Trophoblast cell (in vitro differentiated cells and primary cell): ENCODE data around the gene PER1.
A peak's percentile ranks its signal among the peaks of the same experiment; 100 is the strongest.

ENCODE experiments used
- DNase-seq, 2 donors: peaks; one replicate each; pipeline ENCODE4 v3.0.0-alpha.2; 2016
- H2AFZ ChIP-seq: 2 replicates; pipeline ENCODE4 v1.6.1; 2013; ENCODE audit warnings: low read length, moderate library complexity, mild to moderate bottlenecking; ENCODE audit not compliant: insufficient read depth, poor library complexity
- H2AK5ac ChIP-seq: 2 replicates; pipeline ENCODE4 v1.6.1; 2013; ENCODE audit warnings: mild to moderate bottlenecking, low read length
- H2BK120ac ChIP-seq: 2 replicates; pipeline ENCODE4 v1.6.1; 2013; ENCODE audit warnings: low read length, mild to moderate bottlenecking, moderate library complexity; ENCODE audit not compliant: insufficient read depth, poor library complexity
- H2BK12ac ChIP-seq: 2 replicates; pipeline ENCODE4 v1.6.1; 2013; ENCODE audit warnings: mild to moderate bottlenecking, low read length, moderate library complexity
- H2BK5ac ChIP-seq: 2 replicates; pipeline ENCODE4 v1.6.1; 2013; ENCODE audit warnings: low read length, low read depth, moderate library complexity, mild to moderate bottlenecking; ENCODE audit not compliant: poor library complexity
- H3K14ac ChIP-seq: 2 replicates; pipeline ENCODE4 v1.6.1; 2013; ENCODE audit warnings: mild to moderate bottlenecking, low read length
- H3K18ac ChIP-seq: 2 replicates; pipeline ENCODE4 v1.6.1; 2013; ENCODE audit warnings: mild to moderate bottlenecking, low read length
- H3K23ac ChIP-seq: 2 replicates; pipeline ENCODE4 v1.6.1; 2013; ENCODE audit warnings: low read length
- H3K27ac ChIP-seq: 2 replicates; pipeline ENCODE4 v1.5.1; 2013; ENCODE audit warnings: low read depth, mild to moderate bottlenecking, inconsistent platforms, low read length, moderate library complexity
- H3K27me3 ChIP-seq: 2 replicates; pipeline ENCODE4 v1.6.1; 2013; ENCODE audit warnings: inconsistent platforms, mild to moderate bottlenecking, low read length, moderate library complexity; ENCODE audit not compliant: insufficient read depth
- H3K36me3 ChIP-seq, 2 experiments: 1 replicate in 1 of 2; 2 replicates in 1 of 2; pipeline ENCODE4 v1.6.1; 2013; ENCODE audit warnings: low read length in 2 of 2, mild to moderate bottlenecking in 2 of 2, moderate library complexity in 1 of 2; ENCODE audit not compliant: insufficient read depth in 2 of 2, control insufficient read depth in 1 of 2
- H3K4ac ChIP-seq: 2 replicates; pipeline ENCODE4 v1.6.1; 2013; ENCODE audit warnings: low read depth, mild to moderate bottlenecking, low read length, moderate library complexity
- H3K4me1 ChIP-seq, 2 experiments: 1 replicate in 1 of 2; 2 replicates in 1 of 2; pipeline ENCODE4 v1.6.1; 2013; ENCODE audit warnings: low read length in 2 of 2, mild to moderate bottlenecking in 2 of 2, moderate library complexity in 1 of 2; ENCODE audit not compliant: insufficient read depth in 2 of 2, control insufficient read depth in 1 of 2
- H3K4me2 ChIP-seq: 2 replicates; pipeline ENCODE4 v1.6.1; 2013; ENCODE audit warnings: inconsistent platforms, mild to moderate bottlenecking, low read length, moderate library complexity
- H3K4me3 ChIP-seq: 2 replicates; pipeline ENCODE4 v1.5.1; 2013; ENCODE audit warnings: mild to moderate bottlenecking, low read depth, low read length, inconsistent platforms
- H3K79me1 ChIP-seq: one replicate; pipeline ENCODE4 v1.6.1; 2013; ENCODE audit warnings: low read length
- H3K79me2 ChIP-seq: 2 replicates; pipeline ENCODE4 v1.6.1; 2013; ENCODE audit warnings: low read length, mild to moderate bottlenecking; ENCODE audit not compliant: control insufficient read depth, insufficient read depth, poor library complexity
- H3K9ac ChIP-seq: 2 replicates; pipeline ENCODE4 v1.6.1; 2013; ENCODE audit warnings: mild to moderate bottlenecking, low read length
- H3K9me3 ChIP-seq: 2 replicates; pipeline ENCODE4 v1.6.1; 2013; ENCODE audit warnings: low read depth, mild to moderate bottlenecking, control low read depth, inconsistent platforms, low read length; ENCODE audit not compliant: insufficient read depth
- H4K12ac ChIP-seq: 2 replicates; pipeline ENCODE4 v1.6.1; 2013; ENCODE audit warnings: low read depth, mild to moderate bottlenecking, low read length, moderate library complexity
- H4K8ac ChIP-seq: 2 replicates; pipeline ENCODE4 v1.6.1; 2013; ENCODE audit warnings: low read depth, mild to moderate bottlenecking, low read length, moderate library complexity
- H4K91ac ChIP-seq: one replicate; pipeline ENCODE4 v1.6.1; 2013; ENCODE audit warnings: low read depth, mild to moderate bottlenecking, low read length, moderate library complexity
- WGBS: extraction: QIAGEN DNeasy Blood & Tissue Kit; methylation state at CpG from one replicate; pipeline ENCODE4 v1.1.7; 2013; ENCODE audit warnings: missing lambda C conversion rate; ENCODE audit not compliant: insufficient read length, insufficient coverage; ENCODE audit errors: extremely low coverage; 5-methylcytosine and 5-hydroxymethylcytosine counted together

The PER1 gene

GRCh38 chr17:8151641-8152111 lies 528 bp downstream of the PER1 start:
- Histone ChIP-seq H3K4me3 (peak overlapping the region; percentile 79), H4K91ac (peak overlapping the region; percentile 1), H4K8ac (peak overlapping the region; percentile 51), H3K27me3 (no peaks in the 10 kb centered on the region), H3K4me2 (peak overlapping the region; percentile 89), H2BK120ac (no peak overlapping the region), H2AFZ (peak overlapping the region; percentile 1), H2AK5ac (no peak overlapping the region), H3K9ac (peak overlapping the region; percentile 33), H3K4ac (peak overlapping the region; percentile 36), H2BK5ac (no peak overlapping the region), H4K12ac (no peak overlapping the region), H3K14ac (peak overlapping the region; percentile 43), H3K4me1 (peaks cover 22 to 32% of the 10 kb centered on the region in 2 experiments), H3K9me3 (no peaks in the 10 kb centered on the region), H3K79me1 (peaks cover 9% of the 10 kb centered on the region), H3K18ac (peak overlapping the region; percentile 63), H3K79me2 (peaks cover 2% of the 10 kb centered on the region), H3K27ac (no peak overlapping the region), H3K36me3 (peaks cover 31 to 33% of the 10 kb centered on the region in 2 experiments), H2BK12ac (no peak overlapping the region), H3K23ac (no peak overlapping the region)
- peak in 1 of 2 donors; percentile 54 for DNase-seq
- no CpG with 5 or more reads among the region's 22 CpGs for WGBS

GRCh38 chr17:8151120-8151640 lies 1.0 kb downstream of the PER1 start:
- peak in 1 of 2 donors; percentile 67 for DNase-seq
- no peak overlapping the region for H3K9ac ChIP-seq
- H3K9me3 ChIP-seq: no peaks in the 10 kb centered on the region
- no peak overlapping the region for H2BK120ac ChIP-seq
- peaks cover 22 to 32% of the 10 kb centered on the region in 2 experiments for H3K4me1 ChIP-seq
- H3K79me1 ChIP-seq: peaks cover 9% of the 10 kb centered on the region
- peak overlapping the region; percentile 21 for H3K18ac ChIP-seq
- no peaks in the 10 kb centered on the region for H3K27me3 ChIP-seq
- no peak overlapping the region for H4K12ac ChIP-seq
- no CpG with 5 or more reads among the region's 38 CpGs for WGBS
- H3K4me3 ChIP-seq: peak overlapping the region; percentile 79
- no peak overlapping the region for H2BK5ac ChIP-seq
- H2AK5ac ChIP-seq: no peak overlapping the region
- H3K23ac ChIP-seq: no peak overlapping the region
- peak overlapping the region; percentile 1 for H4K91ac ChIP-seq
- H2BK12ac ChIP-seq: no peak overlapping the region
- peak overlapping the region; percentile 28 for H2AFZ ChIP-seq
- H3K4ac ChIP-seq: no peak overlapping the region
- H3K27ac ChIP-seq: no peak overlapping the region
- H3K14ac ChIP-seq: peak overlapping the region; percentile 8
- H3K4me2 ChIP-seq: peak overlapping the region; percentile 89
- H3K36me3 ChIP-seq: peaks cover 36 to 38% of the 10 kb centered on the region in 2 experiments
- H3K79me2 ChIP-seq: peaks cover 2% of the 10 kb centered on the region
- peak overlapping the region; percentile 29 for H4K8ac ChIP-seq

DNA sequence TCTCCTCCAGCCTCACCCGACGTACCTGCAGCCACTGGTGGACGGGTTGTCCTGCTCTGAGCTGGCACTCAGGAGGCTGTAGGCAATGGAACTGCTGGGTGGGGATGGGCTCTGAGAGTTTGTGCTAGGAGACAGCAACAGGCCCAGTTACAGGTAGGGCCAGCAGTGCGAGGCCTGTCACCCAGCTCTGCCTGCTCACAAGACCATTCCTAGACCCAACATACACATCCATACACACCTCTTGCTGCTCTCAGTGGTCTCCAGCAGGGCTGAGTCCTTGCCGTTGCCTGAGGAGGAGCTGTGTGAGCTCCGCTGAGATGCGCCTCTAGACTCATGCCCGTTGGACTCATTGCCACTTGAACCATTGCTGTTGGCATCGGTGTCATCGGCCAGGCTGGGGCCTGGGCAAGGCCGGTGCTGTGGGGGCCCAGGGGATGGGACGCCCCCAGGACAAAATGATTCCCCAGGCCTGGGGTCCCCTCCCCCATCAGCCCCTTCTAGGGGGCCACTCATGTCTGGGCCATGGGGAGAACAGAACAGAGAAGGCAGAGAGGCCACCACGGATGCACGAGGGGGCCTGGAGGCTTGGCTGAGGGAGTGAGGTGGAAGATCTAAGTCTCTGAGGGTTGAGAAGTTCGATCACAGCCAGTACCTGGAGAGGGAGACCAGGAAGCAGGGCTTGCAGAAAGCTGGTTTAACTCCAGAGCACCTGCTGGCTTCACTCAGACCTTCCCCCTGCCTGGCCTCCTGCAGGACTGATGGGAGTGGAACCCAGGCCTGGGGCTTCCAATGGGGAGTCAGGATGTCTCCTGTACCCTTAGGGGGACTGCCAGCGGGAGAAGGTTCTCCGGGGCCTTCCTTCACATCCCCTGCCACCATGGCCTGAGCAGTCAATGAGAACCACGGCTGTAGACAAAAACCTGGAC lies 1.7 kb downstream of the PER1 start:
- no peaks in the 10 kb centered on the region for H3K9me3 ChIP-seq
- no peaks in the 10 kb centered on the region for H3K27me3 ChIP-seq
- H3K79me1 ChIP-seq: peaks cover 9% of the 10 kb centered on the region
- peak overlapping the region; percentile 89 for H3K4me2 ChIP-seq
- H4K8ac ChIP-seq: no peak overlapping the region
- H3K4me1 ChIP-seq: peaks cover 16 to 26% of the 10 kb centered on the region in 2 experiments
- H3K14ac ChIP-seq: no peak overlapping the region
- H2AK5ac ChIP-seq: no peak overlapping the region
- peak overlapping the region; percentile 28 for H2AFZ ChIP-seq
- H3K79me2 ChIP-seq: peaks cover 2% of the 10 kb centered on the region
- no peak overlapping the region for H3K9ac ChIP-seq
- H2BK12ac ChIP-seq: no peak overlapping the region
- WGBS: no CpG with 5 or more reads among the region's 18 CpGs
- no peak overlapping the region for H3K27ac ChIP-seq
- H4K91ac ChIP-seq: no peak overlapping the region
- H3K23ac ChIP-seq: no peak overlapping the region
- no peak for DNase-seq
- H3K4me3 ChIP-seq: no peak overlapping the region
- H4K12ac ChIP-seq: no peak overlapping the region
- H2BK120ac ChIP-seq: no peak overlapping the region
- H2BK5ac ChIP-seq: no peak overlapping the region
- no peak overlapping the region for H3K4ac ChIP-seq
- peak overlapping the region; percentile 21 for H3K18ac ChIP-seq
- H3K36me3 ChIP-seq: peaks cover 41 to 45% of the 10 kb centered on the region in 2 experiments

DNA sequence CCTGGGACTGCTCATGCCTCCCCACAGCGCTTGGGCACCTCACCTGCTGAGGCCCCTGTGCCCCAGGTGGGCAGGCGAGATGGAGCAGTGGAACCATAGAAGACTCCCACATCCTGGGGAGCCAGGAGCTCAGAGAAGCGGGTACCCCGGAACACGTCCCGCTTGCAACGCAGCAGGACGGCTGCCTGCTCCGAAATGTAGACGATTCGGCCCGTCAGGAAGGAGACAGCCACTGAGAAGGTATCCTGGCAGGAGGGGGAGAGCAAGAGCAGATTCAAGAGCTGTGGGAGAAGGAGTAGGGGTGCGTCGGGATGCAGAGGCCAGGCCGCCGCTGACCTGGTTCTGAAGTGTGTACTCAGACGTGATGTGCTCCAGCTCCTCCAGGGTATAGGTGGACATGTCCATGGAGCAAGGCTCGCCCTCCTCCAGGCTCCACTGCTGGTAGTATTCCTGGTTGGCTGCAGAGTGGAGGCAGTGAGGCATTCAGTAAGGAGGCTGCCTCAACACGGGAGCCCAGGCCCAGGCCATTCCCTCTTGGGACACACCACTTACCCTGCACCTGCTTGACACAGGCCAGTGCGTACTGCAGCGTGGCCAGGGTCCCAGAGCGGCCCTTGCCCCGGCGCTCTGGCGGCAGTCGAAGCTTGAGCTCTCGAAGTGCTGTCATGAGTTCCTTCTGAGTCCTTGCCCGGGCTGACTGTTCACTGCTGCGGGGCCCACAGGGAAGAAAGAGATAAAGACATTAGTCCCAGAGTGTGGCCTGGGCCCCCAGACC lies 2.6 kb downstream of the PER1 start:
- Histone ChIP-seq H3K4me3 (no peak overlapping the region), H3K79me1 (peaks cover 9% of the 10 kb centered on the region), H3K4me1 (peaks cover 14 to 23% of the 10 kb centered on the region in 2 experiments), H2BK12ac (no peak overlapping the region), H3K27me3 (no peaks in the 10 kb centered on the region), H4K12ac (no peak overlapping the region), H3K18ac (no peak overlapping the region), H2AK5ac (no peak overlapping the region), H3K4ac (no peak overlapping the region), H3K23ac (no peak overlapping the region), H2BK120ac (no peak overlapping the region), H3K36me3 (peaks cover 42 to 49% of the 10 kb centered on the region in 2 experiments), H2AFZ (no peak overlapping the region), H3K14ac (no peak overlapping the region), H3K9me3 (no peaks in the 10 kb centered on the region), H4K8ac (no peak overlapping the region), H3K4me2 (no peak overlapping the region), H2BK5ac (no peak overlapping the region), H3K79me2 (peaks cover 2% of the 10 kb centered on the region), H4K91ac (no peak overlapping the region), H3K27ac (no peak overlapping the region), H3K9ac (no peak overlapping the region)
- no peak for DNase-seq
- no CpG with 5 or more reads among the region's 29 CpGs for WGBS
